Central memory CD4-positive, alpha-beta T cell (primary cell): ENCODE measurements around the gene SH3GL3.

ENCODE experiments used
- DNase-seq: peaks from one replicate; pipeline ENCODE4 v3.0.0; 2022

The SH3GL3 gene

GRCh38 chr15:83626171-83626802 lies 179.1 kb downstream of the SH3GL3 start:
- no peak for DNase-seq

- no peak for DNase-seq
Measured at GRCh38 chr15:83631534-83631933, 184.4 kb downstream of the SH3GL3 start.

- no peak for DNase-seq
Measured at GRCh38 chr15:83643201-83643600, 196.1 kb downstream of the SH3GL3 start.

GRCh38 chr15:83644439-83644838 lies 197.3 kb downstream of the SH3GL3 start:
- DNase-seq = no peak

- no peak for DNase-seq
Measured at GRCh38 chr15:83650831-83651230, 203.7 kb downstream of the SH3GL3 start.

GRCh38 chr15:83651541-83651940 lies 204.4 kb downstream of the SH3GL3 start:
- no peak for DNase-seq

GRCh38 chr15:83652626-83653204 lies 205.6 kb downstream of the SH3GL3 start:
- DNase-seq = no peak

GRCh38 chr15:83653288-83653638 lies 206.1 kb downstream of the SH3GL3 start:
- no peak for DNase-seq

GRCh38 chr15:83653639-83654378 lies 206.7 kb downstream of the SH3GL3 start, which contains the start of gene ADAMTSL3:
ADAMTSL3 (plus strand) TSS chr15:83654123; CDS start chr15:83655762, 1,639 bp downstream.
- DNase-seq = no peak

- DNase-seq = no peak
Measured at GRCh38 chr15:83654379-83655236, 207.5 kb downstream of the SH3GL3 start.

- DNase-seq = no peak
Measured at GRCh38 chr15:83655237-83655616, 208.1 kb downstream of the SH3GL3 start.

- no peak for DNase-seq
Measured at GRCh38 chr15:83656192-83656591, 209.1 kb downstream of the SH3GL3 start.

- no peak for DNase-seq
Measured at GRCh38 chr15:83656943-83657528, 209.9 kb downstream of the SH3GL3 start.

GRCh38 chr15:83657549-83657948 lies 210.4 kb downstream of the SH3GL3 start:
- DNase-seq = no peak

GRCh38 chr15:83658430-83659416 lies 211.6 kb downstream of the SH3GL3 start:
- no peak for DNase-seq

- no peak for DNase-seq
Measured at GRCh38 chr15:83659417-83659812, 212.3 kb downstream of the SH3GL3 start.

GRCh38 chr15:83665480-83665879 lies 218.3 kb downstream of the SH3GL3 start:
- DNase-seq = no peak
